Neural cell (in vitro differentiated cells): Measurements from ENCODE around the gene MRPL58. TPM values are rescaled to one million over a fixed set of nuclear protein-coding genes. Genes with fewer than 3 reads are reported as not detected.

Source experiments
- H2AFZ ChIP-seq: fragments of 200-600, 300-800 bp; sonication (generic), shearing (Covaris generic); 2 replicates; pipeline ENCODE4 v1.6.0; 2014; ENCODE audit warnings: low read depth, mild to moderate bottlenecking, antibody characterized with exemption, low read length, moderate library complexity
- H3F3A ChIP-seq: fragments of 200-600 bp; shearing (Covaris generic); 2 replicates; pipeline ENCODE4 v1.6.1; 2016; ENCODE audit warnings: mild to moderate bottlenecking, moderate library complexity, mixed read lengths, antibody characterized with exemption, low read length; ENCODE audit not compliant: insufficient read depth, poor library complexity, severe bottlenecking
- H3K27ac ChIP-seq: fragments of 200-600, 300-800 bp; sonication (generic), shearing (Covaris generic); 2 replicates; pipeline ENCODE4 v1.5.1; 2014; ENCODE audit warnings: mild to moderate bottlenecking, low read length, moderate library complexity
- H3K27me3 ChIP-seq: fragments of 300-800, 200-600 bp; sonication (generic), shearing (Covaris generic); 2 replicates; pipeline ENCODE4 v1.6.0; 2014; ENCODE audit warnings: mild to moderate bottlenecking, low read depth, low read length, moderate library complexity; ENCODE audit not compliant: insufficient read depth
- H3K36me3 ChIP-seq: fragments of 300-800, 200-600 bp; sonication (generic), shearing (Covaris generic); 2 replicates; pipeline ENCODE4 v1.5.1; 2014; ENCODE audit warnings: mild to moderate bottlenecking, antibody characterized with exemption, low read length, moderate library complexity; ENCODE audit not compliant: insufficient read depth
- H3K4me2 ChIP-seq: fragments of 300-800, 200-600 bp; sonication (generic), shearing (Covaris generic); 2 replicates; pipeline ENCODE4 v1.6.0; 2014; ENCODE audit warnings: mild to moderate bottlenecking, low read length
- H3K4me3 ChIP-seq: fragments of 300-800, 200-600 bp; sonication (generic), shearing (Covaris generic); 2 replicates; pipeline ENCODE4 v1.5.1; 2014; ENCODE audit warnings: mild to moderate bottlenecking, low read length, moderate library complexity
- H3K79me2 ChIP-seq: fragments of 200-600 bp; shearing (Covaris generic); replicated peaks from 2 replicates; pipeline ENCODE4 v1.6.0; 2014; ENCODE audit warnings: mild to moderate bottlenecking, low read length, moderate library complexity; ENCODE audit not compliant: insufficient read depth
- H3K9ac ChIP-seq: fragments of 300-800, 200-600 bp; sonication (generic), shearing (Covaris generic); 2 replicates; pipeline ENCODE4 v1.6.1; 2016; ENCODE audit warnings: mild to moderate bottlenecking, low read length, mixed read lengths
- H3K9me2 ChIP-seq: fragments of 200-600 bp; shearing (Covaris generic); 2 replicates; pipeline ENCODE4 v1.6.1; 2016; ENCODE audit warnings: mild to moderate bottlenecking, low read length, mixed read lengths; ENCODE audit not compliant: insufficient read depth
- H3K9me3 ChIP-seq: fragments of 200-600, 300-800 bp; sonication (generic), shearing (Covaris generic); 2 replicates; pipeline ENCODE4 v1.6.1; 2016; ENCODE audit warnings: mild to moderate bottlenecking, mixed run types, low read length, moderate library complexity, mixed read lengths
- H4K20me1 ChIP-seq: fragments of 200-600 bp; shearing (Covaris generic); 2 replicates; pipeline ENCODE4 v1.6.1; 2016; ENCODE audit warnings: mild to moderate bottlenecking, mixed run types; ENCODE audit not compliant: insufficient read depth
- CTCF ChIP-seq: fragments of 450-650 bp; IDR thresholded peaks from 2 replicates; pipeline ENCODE4 v1.5.1; 2014; ENCODE audit warnings: antibody characterized with exemption, mild to moderate bottlenecking, moderate library complexity; ENCODE audit not compliant: poor library complexity, severe bottlenecking
- EP300 ChIP-seq: fragments of 450-650 bp; conservative IDR thresholded peaks from 2 replicates; pipeline ENCODE4 v1.6.1; 2014; ENCODE audit warnings: antibody characterized with exemption, mild to moderate bottlenecking, moderate library complexity; ENCODE audit not compliant: poor library complexity, severe bottlenecking
- EZH2 ChIP-seq: fragments of 200-600, 300-800 bp; shearing (Covaris generic), sonication (generic); IDR thresholded peaks from 2 replicates; pipeline ENCODE4 v1.6.1; 2014; ENCODE audit warnings: antibody characterized with exemption, low read length, borderline replicate concordance, mild to moderate bottlenecking; ENCODE audit not compliant: insufficient read depth, poor library complexity, severe bottlenecking
- MXI1 ChIP-seq: fragments of 450-650 bp; conservative IDR thresholded peaks from 2 replicates; pipeline ENCODE4 v1.6.1; 2014; ENCODE audit warnings: antibody characterized with exemption, mild to moderate bottlenecking; ENCODE audit not compliant: poor library complexity, severe bottlenecking
- POLR2AphosphoS5 ChIP-seq: IDR thresholded peaks from 2 replicates; pipeline ENCODE4 v1.6.1; 2012
- RAD21 ChIP-seq: fragments of 450-650 bp; conservative IDR thresholded peaks from 2 replicates; pipeline ENCODE4 v1.6.1; 2014; ENCODE audit warnings: antibody characterized with exemption, mild to moderate bottlenecking, moderate library complexity
- SMC3 ChIP-seq: fragments of 450-650 bp; conservative IDR thresholded peaks from 2 replicates; pipeline ENCODE4 v1.6.1; 2014; ENCODE audit warnings: antibody characterized with exemption, mild to moderate bottlenecking, moderate library complexity; ENCODE audit not compliant: poor library complexity
- TAF1 ChIP-seq: IDR thresholded peaks from 2 replicates; pipeline ENCODE4 v1.6.1; 2012; ENCODE audit warnings: low read depth
- polyA plus RNA-seq: library from polyadenylated mRNA; depleted of rRNA; stranded (reverse); fragments of >200 nt; gene quantifications from 2 replicates; pipeline ENCODE4 v1.2.3, GENCODE V29; 2014
- TF ChIP-seq, protein P1 (sequence below): IDR thresholded peaks from 2 replicates; pipeline ENCODE4 v1.6.1; 2012; ENCODE audit warnings: borderline replicate concordance

Gene MRPL58
- polyA plus RNA-seq, 1 donor from 2014 or later, result 47.4 TPM

DNA sequence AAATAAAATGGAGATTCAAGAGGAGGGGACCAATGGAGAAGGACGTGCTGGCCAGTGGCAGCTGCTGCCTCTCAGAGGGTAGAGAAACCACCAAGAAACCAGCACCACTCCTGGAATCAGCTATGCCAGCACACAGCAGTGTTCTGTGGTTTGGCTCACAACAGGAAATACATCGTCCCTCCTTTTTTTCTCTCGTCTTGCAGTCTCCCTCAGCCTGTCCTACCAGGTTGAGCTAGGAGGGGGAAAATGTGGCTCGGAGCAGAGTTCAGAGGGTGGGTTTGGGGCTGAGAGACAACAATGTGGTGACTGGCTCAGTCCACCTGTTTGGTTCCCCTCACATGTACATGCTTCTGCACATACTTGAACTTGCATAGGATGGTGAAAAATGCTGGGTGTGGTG lies 55.4 kb downstream of the MRPL58 start:
- H4K20me1 ChIP-seq, result no peaks in the 10 kb centered on the region

GRCh38 chr17:75068750-75069149 lies 56.3 kb downstream of the MRPL58 start:
- Histone ChIP-seq H4K20me1 (no peaks in the 10 kb centered on the region), H3K4me3 (no peak overlapping the region), H3K79me2 (no peaks in the 10 kb centered on the region), H3K27ac (no peak overlapping the region), H2AFZ (no peak overlapping the region), H3K9me3 (no peaks in the 10 kb centered on the region), H3F3A (no peaks in the 10 kb centered on the region), H3K27me3 (no peaks in the 10 kb centered on the region), H3K9me2 (no peaks in the 10 kb centered on the region), H3K36me3 (no peaks in the 10 kb centered on the region), H3K9ac (no peak overlapping the region), H3K4me2 (no peak overlapping the region)
- TF ChIP-seq SMC3 (no peak), CTCF (no peak), POLR2AphosphoS5 (no peak), RAD21 (no peak), TAF1 (no peak), EZH2 (no peak)

More for the DNA sequence above, 55.4 kb downstream of the MRPL58 start:
- Histone ChIP-seq H3K4me2 (no peak overlapping the region), H3K9ac (no peak overlapping the region), H2AFZ (no peak overlapping the region), H3K79me2 (no peaks in the 10 kb centered on the region), H3K27ac (no peak overlapping the region), H3K9me2 (no peaks in the 10 kb centered on the region), H3K9me3 (no peaks in the 10 kb centered on the region), H3K36me3 (no peaks in the 10 kb centered on the region), H3K27me3 (no peaks in the 10 kb centered on the region), H3F3A (no peaks in the 10 kb centered on the region), H3K4me3 (no peak overlapping the region)
- TF ChIP-seq CTCF, result no peak
- no peak for TF ChIP-seq MXI1
- TF ChIP-seq RAD21, result no peak
- TF ChIP-seq SMC3, result no peak
- TF ChIP-seq EZH2, result no peak
- TF ChIP-seq, protein P1, sequence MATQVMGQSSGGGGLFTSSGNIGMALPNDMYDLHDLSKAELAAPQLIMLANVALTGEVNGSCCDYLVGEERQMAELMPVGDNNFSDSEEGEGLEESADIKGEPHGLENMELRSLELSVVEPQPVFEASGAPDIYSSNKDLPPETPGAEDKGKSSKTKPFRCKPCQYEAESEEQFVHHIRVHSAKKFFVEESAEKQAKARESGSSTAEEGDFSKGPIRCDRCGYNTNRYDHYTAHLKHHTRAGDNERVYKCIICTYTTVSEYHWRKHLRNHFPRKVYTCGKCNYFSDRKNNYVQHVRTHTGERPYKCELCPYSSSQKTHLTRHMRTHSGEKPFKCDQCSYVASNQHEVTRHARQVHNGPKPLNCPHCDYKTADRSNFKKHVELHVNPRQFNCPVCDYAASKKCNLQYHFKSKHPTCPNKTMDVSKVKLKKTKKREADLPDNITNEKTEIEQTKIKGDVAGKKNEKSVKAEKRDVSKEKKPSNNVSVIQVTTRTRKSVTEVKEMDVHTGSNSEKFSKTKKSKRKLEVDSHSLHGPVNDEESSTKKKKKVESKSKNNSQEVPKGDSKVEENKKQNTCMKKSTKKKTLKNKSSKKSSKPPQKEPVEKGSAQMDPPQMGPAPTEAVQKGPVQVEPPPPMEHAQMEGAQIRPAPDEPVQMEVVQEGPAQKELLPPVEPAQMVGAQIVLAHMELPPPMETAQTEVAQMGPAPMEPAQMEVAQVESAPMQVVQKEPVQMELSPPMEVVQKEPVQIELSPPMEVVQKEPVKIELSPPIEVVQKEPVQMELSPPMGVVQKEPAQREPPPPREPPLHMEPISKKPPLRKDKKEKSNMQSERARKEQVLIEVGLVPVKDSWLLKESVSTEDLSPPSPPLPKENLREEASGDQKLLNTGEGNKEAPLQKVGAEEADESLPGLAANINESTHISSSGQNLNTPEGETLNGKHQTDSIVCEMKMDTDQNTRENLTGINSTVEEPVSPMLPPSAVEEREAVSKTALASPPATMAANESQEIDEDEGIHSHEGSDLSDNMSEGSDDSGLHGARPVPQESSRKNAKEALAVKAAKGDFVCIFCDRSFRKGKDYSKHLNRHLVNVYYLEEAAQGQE, result no peak
- no peak for TF ChIP-seq TAF1
- TF ChIP-seq EP300, result no peak
- TF ChIP-seq POLR2AphosphoS5, result no peak
